Heart right ventricle (tissue), 16 donors: Measurements from ENCODE around the gene LHFPL4. TPM values are rescaled to one million over a fixed set of nuclear protein-coding genes. Genes with fewer than 3 reads are reported as not detected.
"Not testable (repeated sequence)": the region's sequence is repeated elsewhere in the genome, so short reads cannot be mapped to it uniquely, and the experiment has no call there.

ENCODE experiments used
- ATAC-seq, 8 donors: fragments of 200-7000 bp; cut with Tn5 transposase; one replicate each; pipeline ENCODE4 v1.9.1; 2020; ENCODE audit warnings: mild to moderate bottlenecking in 8 of 8, moderate library complexity in 8 of 8, moderate number of reproducible peaks in 1 of 8
- DNase-seq, 2 donors: peaks; one replicate each; pipeline ENCODE4 v3.0.0-alpha.2; 2020
- H3K27ac ChIP-seq, 10 donors: fragments of 200-600 bp; sonication (generic) in 2 of 10; one replicate each; pipeline versions ENCODE4 v1.5.0 to v1.8.0; 2020 to 2022; ENCODE audit warnings: mild to moderate bottlenecking in 3 of 10
- H3K27me3 ChIP-seq, 7 donors: fragments of 200-600 bp; one replicate each; pipeline ENCODE4 v1.8.0; 2021 to 2022; ENCODE audit warnings: mild to moderate bottlenecking in 2 of 7
- H3K36me3 ChIP-seq, 9 donors: fragments of 200-600 bp; sonication (generic) in 1 of 9; one replicate each; pipeline versions ENCODE4 v1.5.0 to v1.8.0; 2020 to 2022; ENCODE audit warnings: mild to moderate bottlenecking in 2 of 9
- H3K4me1 ChIP-seq, 9 donors: fragments of 200-600 bp; sonication (generic) in 1 of 9; one replicate each; pipeline versions ENCODE4 v1.5.0 to v1.8.0; 2020 to 2022; ENCODE audit warnings: mild to moderate bottlenecking in 4 of 9
- H3K4me3 ChIP-seq, 10 donors: fragments of 200-600 bp; sonication (generic) in 2 of 10; one replicate each; pipeline versions ENCODE4 v1.5.0 to v1.8.0; 2020 to 2022; ENCODE audit warnings: mild to moderate bottlenecking in 7 of 10, moderate library complexity in 2 of 10
- H3K9me3 ChIP-seq, 11 donors: fragments of 200-600 bp in 10 of 11; sonication (generic) in 2 of 11; one replicate each; pipeline versions ENCODE4 v1.5.0 to v1.8.0; 2013 to 2022; ENCODE audit warnings: mild to moderate bottlenecking in 2 of 11, control low read depth in 1 of 11, moderate library complexity in 1 of 11
- WGBS, 2 donors: extraction: QIAGEN DNeasy Blood & Tissue Kit; methylation state at CpG; one replicate each; pipeline ENCODE4 v1.1.7; 2013; ENCODE audit warnings: inconsistent platforms in 1 of 2; 5-methylcytosine and 5-hydroxymethylcytosine counted together
- intact Hi-C, 10 donors: fragments of 100-400 bp; cut with DNase I; formaldehyde crosslinking; loops; one replicate each; pipeline versions ENCODE4 v1.11.1 to v1.14.2; 2022
- polyA plus RNA-seq, 2 donors: library from polyadenylated mRNA; stranded (reverse); fragments of 200-250 nt; gene quantifications; one replicate each; pipeline ENCODE4 v1.2.3, GENCODE V29; 2013
- total RNA-seq, 10 donors: library from RNA; stranded (reverse); fragmentation: NEBNext Ultra II Directional in 3 of 10; extraction: Animal tissue kit (Norgen Biotek cat#: 25700) in 3 of 10; gene quantifications; one replicate each; pipeline versions ENCODE4 v1.2.1 to v1.2.4, GENCODE V29; 2021 to 2023
- TF ChIP-seq, protein P1 (sequence below), 9 donors: fragments of 200-600 bp; sonication (generic) in 2 of 9; IDR thresholded peaks; one replicate each; pipeline versions ENCODE4 v1.5.0 to v1.8.0; 2021 to 2022; ENCODE audit warnings: antibody characterized with exemption in 9 of 9, mild to moderate bottlenecking in 5 of 9, moderate library complexity in 1 of 9
- donor health status: Arrhythmogenic right ventricular cardiomyopathy.
- donor health status: ischemic (EF 13 %, LVEDD 7.1; RV severe dilation, severe dysfunction).
- donor health status: healthy with polysubstance abuse.
- donor health status: DM: no; HTN: yes; CAD: no.
- donor health status: DM: no; HTN: no; CAD: no.
- donor health status: ischemic (EF 25% LVEDD 6.9; RV normal size, moderate dysfunction).
- donor health status: ischemic (EF 25% LVEDD 5.7; RV mildly dilated, moderate dysfunction).
- donor health status: healthy.
- donor health status: DM: yes; HTN: yes; CAD: no.
- donor health status: Ischemic cardiomyopathy.
- donor health status: ischemic (EF 35%, LVEDD 5.7; RV mildly dilated, moderate dysfunction).
- donor health status: nonischemic (EF 11% LVEDD 7.7; RV severe dilation, severe dysfunction).
- donor health status: DM: yes; HTN: yes; CAD: no.
- donor health status: PGD.
- donor health status: ischemic (EF 29% LVEDD 5.4; RV normal size, mild dysfunction).
- donor health status: nonischemic (EF 23%, LVEDD 6.1; RV moderate dilation, normal function).

Gene LHFPL4
- total and polyA plus RNA-seq, 12 donors = not detected

DNA sequence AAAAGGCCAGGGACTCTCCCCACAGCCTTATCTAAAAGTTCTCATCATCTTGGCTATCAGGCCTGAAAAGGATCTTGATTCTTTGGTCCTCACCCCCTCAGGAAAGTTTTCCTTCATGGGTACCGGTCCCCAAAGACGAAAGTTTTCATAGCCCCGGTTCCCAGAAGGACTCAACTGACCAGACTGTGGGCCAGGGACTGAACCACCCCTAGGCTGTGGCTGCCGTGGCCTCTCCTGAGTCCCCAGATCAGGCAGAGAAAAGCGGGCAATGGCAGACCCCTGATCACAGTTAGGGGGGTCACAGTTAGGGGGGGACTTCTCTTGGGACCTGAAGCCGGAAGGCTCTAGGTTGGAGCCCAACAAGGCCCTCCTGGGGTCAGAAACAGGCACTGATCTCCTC is 54.8 kb downstream of the LHFPL4 start:
- intact Hi-C loops = no loop called here
- Histone ChIP-seq H3K4me3 (no peak overlapping the region), H3K9me3 (no peaks in the 10 kb centered on the region), H3K4me1 (peaks cover 0 to 14% (median 10%) of the 10 kb centered on the region in 9 donors), H3K27ac (no peak overlapping the region), H3K27me3 (peaks cover 0 to 33% (median 23%) of the 10 kb centered on the region in 7 donors), H3K36me3 (no peaks in the 10 kb centered on the region)
- ATAC-seq = no peak
- TF ChIP-seq, protein P1, sequence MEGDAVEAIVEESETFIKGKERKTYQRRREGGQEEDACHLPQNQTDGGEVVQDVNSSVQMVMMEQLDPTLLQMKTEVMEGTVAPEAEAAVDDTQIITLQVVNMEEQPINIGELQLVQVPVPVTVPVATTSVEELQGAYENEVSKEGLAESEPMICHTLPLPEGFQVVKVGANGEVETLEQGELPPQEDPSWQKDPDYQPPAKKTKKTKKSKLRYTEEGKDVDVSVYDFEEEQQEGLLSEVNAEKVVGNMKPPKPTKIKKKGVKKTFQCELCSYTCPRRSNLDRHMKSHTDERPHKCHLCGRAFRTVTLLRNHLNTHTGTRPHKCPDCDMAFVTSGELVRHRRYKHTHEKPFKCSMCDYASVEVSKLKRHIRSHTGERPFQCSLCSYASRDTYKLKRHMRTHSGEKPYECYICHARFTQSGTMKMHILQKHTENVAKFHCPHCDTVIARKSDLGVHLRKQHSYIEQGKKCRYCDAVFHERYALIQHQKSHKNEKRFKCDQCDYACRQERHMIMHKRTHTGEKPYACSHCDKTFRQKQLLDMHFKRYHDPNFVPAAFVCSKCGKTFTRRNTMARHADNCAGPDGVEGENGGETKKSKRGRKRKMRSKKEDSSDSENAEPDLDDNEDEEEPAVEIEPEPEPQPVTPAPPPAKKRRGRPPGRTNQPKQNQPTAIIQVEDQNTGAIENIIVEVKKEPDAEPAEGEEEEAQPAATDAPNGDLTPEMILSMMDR (IDR thresholded peaks at IDR 0.05) = no peak
- no peak for DNase-seq
- 83 to 85% methylated on average over 6 of the region's 6 CpGs for WGBS, 2 donors

DNA sequence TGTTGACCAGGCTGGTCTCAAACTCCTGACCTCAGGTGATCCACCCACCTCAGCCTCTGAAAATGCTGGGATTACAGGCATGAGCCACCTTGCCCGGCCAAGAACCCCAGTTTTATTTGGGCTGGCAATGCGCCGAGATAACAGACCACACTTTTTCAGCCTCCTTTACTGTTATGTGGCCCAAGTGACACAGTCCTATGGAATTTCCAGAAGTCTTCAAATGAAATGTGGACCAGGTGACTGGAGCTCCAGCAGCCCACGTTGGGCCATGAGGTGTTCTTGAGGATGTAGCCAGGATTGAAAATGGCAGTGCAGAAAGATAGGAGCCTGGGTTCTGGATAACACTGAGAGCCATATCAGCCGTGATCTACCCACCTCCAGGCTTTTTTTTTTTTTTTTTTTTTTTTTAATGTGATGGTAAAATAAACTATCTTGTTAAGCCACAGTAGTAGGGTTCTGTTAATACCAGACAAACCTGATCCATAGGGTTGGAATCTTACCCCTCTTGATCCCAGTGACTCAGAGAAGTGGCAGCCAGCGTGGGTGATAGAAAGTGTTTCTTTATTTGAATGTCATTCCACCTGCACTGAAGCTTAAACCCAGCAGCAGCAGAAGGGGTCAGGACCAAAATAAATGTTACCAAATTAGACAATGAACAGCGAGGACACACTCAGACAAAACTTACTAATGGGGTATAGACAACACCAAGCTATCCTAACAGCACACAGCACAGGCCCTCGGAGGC is 55.6 kb downstream of the LHFPL4 start:
- Histone ChIP-seq H3K27me3 (peaks cover 0 to 33% (median 23%) of the 10 kb centered on the region in 7 donors), H3K9me3 (no peaks in the 10 kb centered on the region), H3K4me1 (peaks cover 0 to 14% (median 10%) of the 10 kb centered on the region in 9 donors), H3K36me3 (no peaks in the 10 kb centered on the region), H3K27ac (no peak overlapping the region), H3K4me3 (no peak overlapping the region)
- TF ChIP-seq, protein P1 (IDR thresholded peaks at IDR 0.05) = no peak
- 89 to 90% methylated on average over 8 of the region's 8 CpGs for WGBS, 2 donors
- ATAC-seq = no peak
- intact Hi-C loops = no loop called here
- DNase-seq = no peak

DNA sequence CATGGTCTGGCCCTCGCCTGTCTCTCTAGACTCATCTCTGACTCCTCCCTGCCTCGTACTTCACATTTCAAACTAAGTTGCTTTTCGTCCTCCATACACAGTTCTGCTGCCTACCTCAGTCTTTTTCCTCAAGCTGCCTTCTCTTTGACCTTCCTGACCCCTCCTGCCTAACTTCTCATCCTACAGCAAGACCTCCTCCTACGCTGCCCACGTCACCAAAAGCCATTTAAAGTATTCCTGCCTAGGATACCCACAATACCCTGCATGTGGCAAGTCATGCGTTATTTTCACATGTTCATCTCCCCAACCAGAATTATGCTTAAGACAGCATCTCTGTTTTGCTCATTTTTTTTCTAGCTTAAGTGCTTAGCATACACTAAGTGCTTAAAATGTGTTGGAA is 56.7 kb downstream of the LHFPL4 start:
- Histone ChIP-seq H3K27ac (no peak overlapping the region), H3K27me3 (peaks cover 0 to 31% (median 23%) of the 10 kb centered on the region in 7 donors), H3K36me3 (no peaks in the 10 kb centered on the region), H3K9me3 (no peaks in the 10 kb centered on the region), H3K4me1 (peaks cover 0 to 14% (median 10%) of the 10 kb centered on the region in 9 donors), H3K4me3 (no peak overlapping the region)
- TF ChIP-seq, protein P1 (IDR thresholded peaks at IDR 0.05) = no peak
- WGBS, 2 donors = 82 to 87% methylated on average over 6 of the region's 6 CpGs
- intact Hi-C loops = no loop called here
- ATAC-seq = no peak
- DNase-seq = no peak

DNA sequence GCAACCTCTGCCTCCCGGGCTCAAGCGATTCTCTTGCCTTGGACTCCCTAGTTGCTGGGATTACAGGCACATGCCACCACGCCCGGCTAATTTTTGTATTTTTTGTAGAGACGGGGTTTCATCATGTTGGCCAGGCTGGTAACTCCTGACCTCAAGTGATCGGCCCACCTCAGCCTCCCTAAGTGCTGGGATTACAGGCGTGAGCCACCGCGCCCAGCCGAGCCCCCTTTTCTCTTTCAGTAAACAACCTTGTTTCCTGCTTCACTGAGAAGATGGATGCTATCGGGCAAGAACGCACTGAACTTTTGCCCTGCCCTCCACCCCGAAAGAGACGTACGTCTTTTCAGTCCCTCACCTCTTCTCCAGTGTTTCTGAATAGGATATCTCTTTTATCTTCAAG is 59.6 kb downstream of the LHFPL4 start:
- H3K36me3 ChIP-seq, H3K27me3 ChIP-seq, H3K27ac ChIP-seq, ATAC-seq, intact Hi-C loops, H3K4me1 ChIP-seq, DNase-seq, H3K4me3 ChIP-seq, H3K9me3 ChIP-seq: not testable (repeated sequence)
- 94 to 96% methylated on average over 15 of the region's 15 CpGs for WGBS, 2 donors

DNA sequence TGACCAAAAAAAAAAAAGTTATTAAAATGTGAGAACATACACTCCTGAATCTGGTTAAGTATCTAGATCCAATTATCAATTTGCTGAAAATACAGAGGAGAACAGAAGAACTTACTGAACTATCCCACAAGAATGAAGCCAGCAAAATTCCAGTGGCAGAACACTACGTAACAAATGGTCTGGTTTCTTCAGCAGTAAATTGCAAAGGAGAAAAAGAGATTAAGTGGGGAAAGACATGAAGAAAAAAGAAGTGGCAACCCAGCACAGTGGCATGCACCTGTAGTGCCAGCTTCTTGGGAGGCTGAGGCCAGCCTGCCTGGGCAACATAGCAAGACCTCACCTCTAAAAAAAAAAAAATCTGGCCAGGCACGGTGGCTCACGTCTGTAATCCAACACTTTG is 62.1 kb downstream of the LHFPL4 start:
- DNase-seq (no peak), ATAC-seq (no peak)
- Histone ChIP-seq H3K27ac (no peak overlapping the region), H3K27me3 (no peaks in the 10 kb centered on the region), H3K4me3 (no peak overlapping the region), H3K36me3 (peaks cover 0 to 8% (median 0%) of the 10 kb centered on the region in 9 donors), H3K4me1 (no peaks in the 10 kb centered on the region), H3K9me3 (peaks cover 0 to 14% (median 4%) of the 10 kb centered on the region in 11 donors)
- intact Hi-C loops = no loop called here
- 63 to 69% methylated on average over 3 of the region's 3 CpGs for whole genome bisulfite sequencing, 2 donors
- TF ChIP-seq, protein P1 (IDR thresholded peaks at IDR 0.05) = no peak
